Neural progenitor cell (in vitro differentiated cells): Measurements from ENCODE around the gene SLC43A2.

Experiments used
- EZH2 ChIP-seq: fragments of 200-600 bp; sonication (generic); IDR thresholded peaks from 2 replicates; pipeline ENCODE4 v1.6.1; 2017; ENCODE audit warnings: antibody characterized with exemption, mild to moderate bottlenecking, moderate library complexity
- EZH2phosphoT487 ChIP-seq: fragments of 200-600 bp; sonication (generic); IDR thresholded peaks from 2 replicates; pipeline ENCODE4 v1.6.1; 2017; ENCODE audit warnings: antibody characterized with exemption
- TF ChIP-seq, protein P1 (sequence below): fragments of 200-600 bp; sonication (generic); IDR thresholded peaks from 2 replicates; pipeline ENCODE4 v1.5.1; 2017; ENCODE audit warnings: antibody characterized with exemption, mild to moderate bottlenecking

DNA sequence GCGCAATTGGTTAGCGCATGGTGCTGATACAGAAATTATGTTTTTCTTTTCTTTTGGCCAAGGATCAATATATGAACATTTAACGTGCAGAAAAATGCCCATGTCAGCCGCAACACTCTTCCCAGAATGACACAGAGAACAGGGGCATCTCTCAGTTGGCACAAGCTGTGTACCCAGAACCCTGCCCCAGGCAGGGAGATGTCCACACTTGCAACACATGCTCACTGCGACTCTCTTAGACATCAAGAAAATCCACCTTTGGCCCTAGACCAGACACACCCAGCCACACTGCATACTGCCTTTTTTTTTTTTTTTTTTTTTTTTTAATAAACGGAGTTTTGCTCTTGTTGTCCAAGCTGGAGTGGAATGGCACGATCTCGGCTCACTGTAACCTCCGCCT, 83.0 kb downstream of the SLC43A2 start:
- TF ChIP-seq, protein P1, sequence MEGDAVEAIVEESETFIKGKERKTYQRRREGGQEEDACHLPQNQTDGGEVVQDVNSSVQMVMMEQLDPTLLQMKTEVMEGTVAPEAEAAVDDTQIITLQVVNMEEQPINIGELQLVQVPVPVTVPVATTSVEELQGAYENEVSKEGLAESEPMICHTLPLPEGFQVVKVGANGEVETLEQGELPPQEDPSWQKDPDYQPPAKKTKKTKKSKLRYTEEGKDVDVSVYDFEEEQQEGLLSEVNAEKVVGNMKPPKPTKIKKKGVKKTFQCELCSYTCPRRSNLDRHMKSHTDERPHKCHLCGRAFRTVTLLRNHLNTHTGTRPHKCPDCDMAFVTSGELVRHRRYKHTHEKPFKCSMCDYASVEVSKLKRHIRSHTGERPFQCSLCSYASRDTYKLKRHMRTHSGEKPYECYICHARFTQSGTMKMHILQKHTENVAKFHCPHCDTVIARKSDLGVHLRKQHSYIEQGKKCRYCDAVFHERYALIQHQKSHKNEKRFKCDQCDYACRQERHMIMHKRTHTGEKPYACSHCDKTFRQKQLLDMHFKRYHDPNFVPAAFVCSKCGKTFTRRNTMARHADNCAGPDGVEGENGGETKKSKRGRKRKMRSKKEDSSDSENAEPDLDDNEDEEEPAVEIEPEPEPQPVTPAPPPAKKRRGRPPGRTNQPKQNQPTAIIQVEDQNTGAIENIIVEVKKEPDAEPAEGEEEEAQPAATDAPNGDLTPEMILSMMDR: no peak
- TF ChIP-seq EZH2phosphoT487 (no peak), EZH2 (no peak)
